AG04450 (cell line): ENCODE data around the gene OPA1. TPM values are rescaled to one million over a fixed set of nuclear protein-coding genes. Genes with fewer than 3 reads are reported as not detected.

Source experiments
- CTCF ChIA-PET: fragments of 300-600, 350-600 bp; formaldehyde crosslinking; extraction: SDS; loops from one replicate; lab custom pipeline; 2022; ENCODE audit warnings: antibody characterized with exemption, inconsistent platforms; lab: Charles Lee
- POLR2A ChIA-PET: fragments of 350-600 bp; formaldehyde crosslinking; extraction: SDS; loops from one replicate; lab custom pipeline; 2021; ENCODE audit warnings: antibody characterized with exemption, inconsistent platforms; lab: Yijun Ruan, JAX
- DNase-seq: peaks from one replicate; pipeline ENCODE4 v3.0.0-alpha.2; 2011; ENCODE audit warnings: low read depth, low spot score
- H3K27ac ChIP-seq: one replicate; pipeline ENCODE4 v1.5.1; 2012; ENCODE audit warnings: low read depth, low read length, control low read depth
- H3K27me3 ChIP-seq: one replicate; pipeline ENCODE4 v1.6.0; 2012; ENCODE audit warnings: low read length; ENCODE audit not compliant: control insufficient read depth, insufficient read depth
- H3K4me3 ChIP-seq: 2 replicates; pipeline ENCODE4 v1.5.1; 2011; ENCODE audit warnings: mild to moderate bottlenecking, low read depth, low read length, control low read depth
- H3K9me3 ChIP-seq: 2 replicates; pipeline ENCODE4 v1.5.1; 2012; ENCODE audit warnings: low read length; ENCODE audit not compliant: control insufficient read depth, insufficient read depth
- polyA plus RNA-seq: library from polyadenylated mRNA; depleted of rRNA; stranded (reverse); fragments of >200 nt; gene quantifications from 2 replicates; pipeline ENCODE4 v1.2.3, GENCODE V29; 2011
- TF ChIP-seq, protein P1 (sequence below): IDR thresholded peaks from 2 replicates; pipeline ENCODE4 v1.5.1; 2011; ENCODE audit warnings: low read depth, low read length, control low read depth, inconsistent platforms

The OPA1 gene
- polyA plus RNA-seq, 1 experiment, result 52.1 TPM

DNA sequence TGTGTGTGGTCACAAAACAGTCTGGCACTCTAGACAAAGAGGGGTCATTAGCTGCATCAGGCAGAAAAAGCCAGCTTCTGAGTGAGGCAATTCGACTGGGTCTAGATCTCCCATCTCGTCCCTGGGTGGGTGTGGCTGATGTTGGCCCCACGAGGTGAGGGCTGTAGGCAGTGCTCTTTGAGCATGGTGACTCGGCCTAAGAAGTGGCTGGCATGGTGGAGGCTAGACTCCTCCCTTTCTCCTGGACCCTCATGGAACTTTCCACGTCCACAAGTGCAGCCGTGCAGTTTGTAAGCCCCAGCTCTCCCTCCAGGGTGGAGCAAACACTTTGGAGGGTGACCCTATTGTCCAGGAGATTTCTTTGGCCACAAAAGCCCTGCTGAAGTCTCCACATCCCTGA lies 134.1 kb downstream of the OPA1 start:
- no peak for DNase-seq
- ChIA-PET CTCF (no interaction called here), POLR2A (no interaction called here)
- H3K27me3 ChIP-seq, result peaks cover 25% of the 10 kb centered on the region
- no peak overlapping the region for H3K27ac ChIP-seq
- no peak overlapping the region for H3K4me3 ChIP-seq
- TF ChIP-seq, protein P1, sequence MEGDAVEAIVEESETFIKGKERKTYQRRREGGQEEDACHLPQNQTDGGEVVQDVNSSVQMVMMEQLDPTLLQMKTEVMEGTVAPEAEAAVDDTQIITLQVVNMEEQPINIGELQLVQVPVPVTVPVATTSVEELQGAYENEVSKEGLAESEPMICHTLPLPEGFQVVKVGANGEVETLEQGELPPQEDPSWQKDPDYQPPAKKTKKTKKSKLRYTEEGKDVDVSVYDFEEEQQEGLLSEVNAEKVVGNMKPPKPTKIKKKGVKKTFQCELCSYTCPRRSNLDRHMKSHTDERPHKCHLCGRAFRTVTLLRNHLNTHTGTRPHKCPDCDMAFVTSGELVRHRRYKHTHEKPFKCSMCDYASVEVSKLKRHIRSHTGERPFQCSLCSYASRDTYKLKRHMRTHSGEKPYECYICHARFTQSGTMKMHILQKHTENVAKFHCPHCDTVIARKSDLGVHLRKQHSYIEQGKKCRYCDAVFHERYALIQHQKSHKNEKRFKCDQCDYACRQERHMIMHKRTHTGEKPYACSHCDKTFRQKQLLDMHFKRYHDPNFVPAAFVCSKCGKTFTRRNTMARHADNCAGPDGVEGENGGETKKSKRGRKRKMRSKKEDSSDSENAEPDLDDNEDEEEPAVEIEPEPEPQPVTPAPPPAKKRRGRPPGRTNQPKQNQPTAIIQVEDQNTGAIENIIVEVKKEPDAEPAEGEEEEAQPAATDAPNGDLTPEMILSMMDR, result no peak
- H3K9me3 ChIP-seq, result no peaks in the 10 kb centered on the region

DNA sequence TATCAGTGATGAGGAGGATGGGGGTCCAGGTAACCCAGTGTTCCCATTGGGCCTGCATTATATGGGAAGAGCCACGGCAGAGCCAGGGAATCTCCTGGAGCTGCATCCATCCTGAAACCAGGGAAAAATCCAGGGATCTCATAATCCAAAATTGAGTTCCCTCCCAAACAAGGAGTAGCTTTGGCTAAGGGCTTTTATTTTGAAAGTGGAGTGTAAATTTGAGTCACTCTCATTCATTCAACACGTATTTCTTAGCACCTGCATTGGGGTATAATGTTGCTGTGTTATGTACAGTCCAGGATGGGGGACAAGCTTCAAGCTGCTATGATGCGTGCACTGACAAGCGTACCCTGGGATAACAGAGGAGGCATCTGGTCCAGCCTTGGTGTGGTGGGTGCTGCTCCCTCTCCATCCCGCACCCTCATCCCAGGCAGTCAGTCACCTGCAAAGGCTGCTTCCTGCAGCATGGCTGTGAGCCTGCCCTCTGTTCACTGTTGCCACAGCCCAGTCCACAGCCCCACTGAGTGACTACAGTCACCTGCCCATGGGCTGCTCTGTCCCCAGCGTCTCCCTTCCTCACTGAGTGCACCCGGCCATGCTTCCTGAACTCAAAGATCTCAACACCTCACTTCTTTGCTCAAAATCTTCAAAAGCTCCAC lies 135.6 kb downstream of the OPA1 start:
- CTCF ChIA-PET, result no interaction called here
- Histone ChIP-seq H3K4me3 (no peak overlapping the region), H3K27me3 (peaks cover 19% of the 10 kb centered on the region), H3K9me3 (no peaks in the 10 kb centered on the region), H3K27ac (no peak overlapping the region)
- TF ChIP-seq, protein P1, result no peak
- DNase-seq, result no peak
- POLR2A ChIA-PET, result no interaction called here

DNA sequence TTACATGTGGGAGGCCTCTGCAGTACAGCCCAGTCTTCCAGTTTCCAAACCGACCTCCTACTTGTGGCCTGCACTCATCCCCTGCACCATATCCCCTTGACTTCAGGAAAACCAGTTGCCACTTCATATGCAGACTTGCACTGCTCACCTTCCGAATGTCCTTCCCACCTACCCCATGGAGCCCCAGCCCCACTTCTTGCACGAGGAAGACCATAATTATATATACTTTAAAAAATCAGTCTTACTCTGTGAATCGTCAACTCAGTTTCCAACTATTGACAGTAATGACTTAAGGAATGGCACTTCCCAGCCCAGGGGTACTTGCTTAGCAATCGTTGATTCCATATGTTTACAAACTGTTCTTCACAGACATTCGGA lies 136.1 kb downstream of the OPA1 start:
- Histone ChIP-seq H3K27me3 (peaks cover 19% of the 10 kb centered on the region), H3K4me3 (no peak overlapping the region), H3K9me3 (no peaks in the 10 kb centered on the region), H3K27ac (no peak overlapping the region)
- ChIA-PET POLR2A (no interaction called here), CTCF (no interaction called here)
- TF ChIP-seq, protein P1, result no peak
- no peak for DNase-seq

DNA sequence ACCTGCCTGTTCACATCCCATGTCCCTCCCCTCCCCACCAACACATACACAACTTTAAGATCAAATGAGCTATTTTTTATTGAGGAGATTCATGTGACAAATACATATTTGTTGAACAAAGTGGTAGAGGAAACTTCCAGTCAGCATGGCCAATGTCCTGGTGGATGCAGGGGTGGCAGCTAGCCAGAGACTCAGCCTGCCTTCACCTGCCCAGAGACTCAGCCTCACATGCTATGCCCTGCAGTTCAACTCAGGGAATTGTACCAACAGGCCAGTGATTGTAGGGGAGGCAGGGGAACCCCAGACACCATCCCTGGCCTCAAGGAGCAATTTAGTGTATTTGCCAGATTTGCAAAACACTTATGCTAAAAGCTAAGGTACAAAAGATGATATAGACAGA lies 136.6 kb downstream of the OPA1 start:
- CTCF ChIA-PET, result no interaction called here
- no peak for DNase-seq
- POLR2A ChIA-PET, result no interaction called here
- TF ChIP-seq, protein P1, result no peak
- Histone ChIP-seq H3K4me3 (no peak overlapping the region), H3K27ac (no peak overlapping the region), H3K9me3 (no peaks in the 10 kb centered on the region), H3K27me3 (peaks cover 22% of the 10 kb centered on the region)

DNA sequence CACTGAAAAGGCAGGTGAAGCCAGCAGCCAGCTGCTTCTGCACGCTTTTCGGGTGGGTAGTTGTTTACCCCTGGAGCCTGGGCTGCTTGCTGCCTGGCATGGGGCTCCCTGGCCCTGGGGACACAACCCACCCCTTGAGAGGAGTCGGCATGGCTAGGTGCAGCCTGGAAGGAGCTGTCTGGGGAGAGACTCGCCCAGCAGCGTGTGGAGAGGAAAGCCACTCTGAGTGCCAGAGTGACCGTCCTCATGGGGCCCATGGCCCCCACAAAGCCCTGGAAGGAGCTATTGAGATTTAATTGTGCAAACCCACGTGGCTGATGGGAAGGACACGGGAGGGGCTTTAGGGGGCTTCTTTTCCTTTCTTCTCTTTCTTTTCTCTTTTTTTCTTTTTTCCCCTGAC lies 137.5 kb downstream of the OPA1 start:
- CTCF ChIA-PET, result no interaction called here
- TF ChIP-seq, protein P1, result no peak
- H3K9me3 ChIP-seq, result no peaks in the 10 kb centered on the region
- H3K27me3 ChIP-seq, result peaks cover 27% of the 10 kb centered on the region
- no peak overlapping the region for H3K27ac ChIP-seq
- POLR2A ChIA-PET, result no interaction called here
- H3K4me3 ChIP-seq, result no peak overlapping the region
- DNase-seq, result no peak
